NCI-H1048 (cell line): ENCODE data around the gene SGTA.
"Not testable (repeated sequence)": the region's sequence is repeated elsewhere in the genome, so short reads cannot be mapped to it uniquely, and the experiment has no call there.

Experiments
- DNase-seq: peaks from one replicate; lab custom pipeline; 2025; lab: John Stamatoyannopoulos, UW

SGTA gene

GRCh38 chr19:2795827-2796658 is 13.0 kb upstream of the SGTA start:
- no peak for DNase-seq

GRCh38 chr19:2793577-2793976 is 10.5 kb upstream of the SGTA start:
- no peak for DNase-seq

- DNase-seq = no peak
Measured at GRCh38 chr19:2793126-2793525, 10.1 kb upstream of the SGTA start.

- not testable (repeated sequence) for DNase-seq
Measured at GRCh38 chr19:2792666-2793065, 9.6 kb upstream of the SGTA start.

GRCh38 chr19:2791876-2792275 is 8.8 kb upstream of the SGTA start:
- DNase-seq = no peak

GRCh38 chr19:2791440-2791839 is 8.4 kb upstream of the SGTA start:
- no peak for DNase-seq

- DNase-seq = no peak
Measured at GRCh38 chr19:2790557-2791271, 7.6 kb upstream of the SGTA start.

- no peak for DNase-seq
Measured at GRCh38 chr19:2790194-2790556, 7.1 kb upstream of the SGTA start.

- no peak for DNase-seq
Measured at GRCh38 chr19:2788237-2788636, 5.2 kb upstream of the SGTA start.

- no peak for DNase-seq
Measured at GRCh38 chr19:2787115-2787514, 4.0 kb upstream of the SGTA start.

- peak; percentile 99 for DNase-seq
Measured at GRCh38 chr19:2785244-2785997, 2.3 kb upstream of the SGTA start, which contains the start of gene THOP1. Gene THOP1 (plus strand): TSS chr19:2785503. CDS start chr19:2785663, 160 bp downstream.

GRCh38 chr19:2783781-2784145 is 690 bp upstream of the SGTA start:
- no peak for DNase-seq

- no peak for DNase-seq
Measured at GRCh38 chr19:2782329-2782935, 641 bp downstream of the SGTA start.

- no peak for DNase-seq
Measured at GRCh38 chr19:2780284-2780683, 2.8 kb downstream of the SGTA start.

GRCh38 chr19:2779121-2779740 is 3.8 kb downstream of the SGTA start:
- DNase-seq = no peak

- no peak for DNase-seq
Measured at GRCh38 chr19:2777952-2778683, 5.0 kb downstream of the SGTA start.

- DNase-seq = no peak
Measured at GRCh38 chr19:2775556-2776430, 7.3 kb downstream of the SGTA start.

- no peak for DNase-seq
Measured at GRCh38 chr19:2774953-2775555, 8.0 kb downstream of the SGTA start.

- no peak for DNase-seq
Measured at GRCh38 chr19:2774083-2774679, 8.9 kb downstream of the SGTA start.
